HepG2 (cell line): ENCODE data around the gene HPS4. TPM values are rescaled to one million over a fixed set of nuclear protein-coding genes. Genes with fewer than 3 reads are reported as not detected.

Experiments
- ADNP ChIP-seq: sonication (generic); formaldehyde crosslinking; IDR thresholded peaks from 2 replicates; pipeline ENCODE4 v1.4.0; 2020; ENCODE audit warnings: missing genetic modification reagents
- BRCA1 ChIP-seq: sonication (generic); formaldehyde crosslinking; IDR thresholded peaks from 2 replicates; pipeline ENCODE4 v1.4.0; 2020; ENCODE audit warnings: missing genetic modification reagents
- CREM ChIP-seq, 2 experiments: sonication (generic) in 1 of 2; formaldehyde crosslinking in 1 of 2; IDR thresholded peaks; 2 replicates each; pipeline versions ENCODE4 v1.4.0 to v1.6.1; 2016 to 2020; ENCODE audit warnings: antibody characterized with exemption in 1 of 2, mild to moderate bottlenecking in 1 of 2, missing genetic modification reagents in 1 of 2
- SIN3A ChIP-seq: IDR thresholded peaks from 2 replicates; pipeline ENCODE4 v1.6.1; 2011; ENCODE audit warnings: low read depth, mild to moderate bottlenecking, control low read depth, low read length, borderline replicate concordance
- SMYD3 ChIP-seq: sonication (generic); formaldehyde crosslinking; IDR thresholded peaks from 2 replicates; pipeline ENCODE4 v1.8.1; 2023; ENCODE audit warnings: mild to moderate bottlenecking, missing genetic modification reagents
- TOPORS ChIP-seq: sonication (generic); formaldehyde crosslinking; IDR thresholded peaks from 2 replicates; pipeline ENCODE4 v1.8.0; 2023; ENCODE audit warnings: mild to moderate bottlenecking, missing genetic modification reagents
- ZFP62 ChIP-seq: sonication (generic); formaldehyde crosslinking; IDR thresholded peaks from 2 replicates; pipeline ENCODE4 v1.4.0; 2020; ENCODE audit warnings: missing genetic modification reagents
- ZNF234 ChIP-seq: sonication (generic); formaldehyde crosslinking; conservative IDR thresholded peaks from 2 replicates; pipeline ENCODE4 v1.5.1; 2020; ENCODE audit warnings: mild to moderate bottlenecking, missing genetic modification reagents
- ZNF335 ChIP-seq: sonication (generic); formaldehyde crosslinking; IDR thresholded peaks from 2 replicates; pipeline ENCODE4 v1.4.0; 2020; ENCODE audit warnings: missing genetic modification reagents
- ZNF432 ChIP-seq: sonication (generic); formaldehyde crosslinking; IDR thresholded peaks from 2 replicates; pipeline ENCODE4 v1.5.0; 2020; ENCODE audit warnings: missing genetic modification reagents, mild to moderate bottlenecking, borderline replicate concordance
- ZNF709 ChIP-seq: sonication (generic); formaldehyde crosslinking; IDR thresholded peaks from 2 replicates; pipeline ENCODE4 v1.5.0; 2020; ENCODE audit warnings: mild to moderate bottlenecking, missing genetic modification reagents
- ZNF772 ChIP-seq: sonication (generic); formaldehyde crosslinking; IDR thresholded peaks from 2 replicates; pipeline ENCODE4 v1.5.0; 2020; ENCODE audit warnings: mild to moderate bottlenecking, missing genetic modification reagents
- ZNF891 ChIP-seq: sonication (generic); formaldehyde crosslinking; IDR thresholded peaks from 2 replicates; pipeline ENCODE4 v1.5.0; 2020; ENCODE audit warnings: mild to moderate bottlenecking, missing genetic modification reagents
- polyA plus RNA-seq, 8 experiments: library from polyadenylated mRNA; depleted of rRNA in 3 of 8; stranded (reverse) in 7 of 8; unstranded in 1 of 8; fragments of >200 nt; fragmentation: Illumina TruSeq in 4 of 8; extraction: Trizol in 4 of 8; gene quantifications; 2 replicates each; pipeline versions ENCODE4 v1.2.1 to v1.2.3, GENCODE V29; 2011 to 2016; ENCODE audit warnings: low read depth in 4 of 8, missing spikeins in 1 of 8, mixed read lengths in 1 of 8; ENCODE audit not compliant: insufficient read depth in 1 of 8
- total RNA-seq, 5 experiments: library from RNA; depleted of rRNA; stranded (reverse); fragments of >200 nt; fragmentation: Illumina TruSeq; extraction: Trizol; gene quantifications; 2 replicates each; pipeline ENCODE4 v1.2.3, GENCODE V29; 2016; ENCODE audit warnings: low read depth in 1 of 5
- TF ChIP-seq, protein P1 (sequence below): sonication (generic); formaldehyde crosslinking; IDR thresholded peaks from 2 replicates; pipeline ENCODE4 v1.5.1; 2020; ENCODE audit warnings: missing genetic modification reagents, mild to moderate bottlenecking, borderline replicate concordance
- TF ChIP-seq, protein P2 (sequence below): sonication (generic); formaldehyde crosslinking; conservative IDR thresholded peaks from 2 replicates; pipeline ENCODE4 v1.8.0; 2022; ENCODE audit warnings: missing genetic modification reagents
- TF ChIP-seq, protein P3 (sequence below): sonication (generic); formaldehyde crosslinking; IDR thresholded peaks from 2 replicates; pipeline ENCODE4 v1.8.0; 2023; ENCODE audit warnings: mild to moderate bottlenecking, missing genetic modification reagents
- TF ChIP-seq, protein P4 (sequence below): sonication (generic); formaldehyde crosslinking; IDR thresholded peaks from 2 replicates; pipeline ENCODE4 v1.4.0; 2020; ENCODE audit warnings: missing genetic modification reagents
- TF ChIP-seq, protein P5 (sequence below): sonication (generic); formaldehyde crosslinking; IDR thresholded peaks from 2 replicates; pipeline ENCODE4 v1.5.0; 2020; ENCODE audit warnings: missing genetic modification reagents
- TF ChIP-seq, protein P6 (sequence below): sonication (generic); formaldehyde crosslinking; IDR thresholded peaks from 2 replicates; pipeline ENCODE4 v1.5.0; 2020; ENCODE audit warnings: mild to moderate bottlenecking, missing genetic modification reagents

The HPS4 gene
- total and polyA plus RNA-seq, 2 of the 13 experiments (the other 11 are each of a cell fraction or from before 2014, with no cell fraction given): 27.4 to 34.0 TPM

DNA sequence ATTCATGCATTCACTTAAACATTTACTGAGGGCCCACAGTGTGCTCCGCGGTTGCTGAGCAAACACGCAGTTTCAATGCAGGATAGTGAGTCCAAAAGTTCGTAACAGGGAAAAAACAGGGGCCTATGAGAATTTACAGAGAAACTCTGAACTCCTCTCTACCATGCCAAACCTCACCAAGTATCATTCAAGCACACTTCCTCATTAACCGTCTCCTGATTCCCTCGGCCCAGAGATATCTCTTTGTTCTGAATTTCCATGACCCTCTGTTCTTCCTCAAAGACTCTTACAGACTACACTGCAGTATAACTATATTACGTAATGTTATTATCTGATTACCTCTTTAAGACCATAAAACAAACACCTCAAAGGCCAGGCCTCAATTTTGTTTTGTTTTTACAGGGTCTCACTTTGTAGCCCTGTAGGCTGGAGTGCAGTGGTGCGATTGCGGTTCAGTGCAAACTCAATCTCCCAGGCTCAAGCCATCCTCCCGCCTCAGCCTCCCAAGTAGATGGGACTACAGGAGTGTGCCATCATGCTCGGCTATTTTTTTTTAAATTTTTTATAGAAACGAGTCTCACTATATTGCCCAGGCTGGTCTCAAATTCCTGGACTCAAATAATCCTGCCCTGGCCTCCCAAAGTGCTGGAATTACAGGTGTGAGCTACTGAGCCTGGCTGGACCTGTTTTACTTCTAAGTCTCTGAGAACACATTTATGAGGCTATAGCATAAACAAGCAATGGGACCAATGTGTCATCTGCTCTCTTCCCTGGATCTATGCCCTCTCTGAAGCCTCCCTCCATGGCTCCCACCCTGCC lies 3.6 kb downstream of the HPS4 start (continued):
- TF ChIP-seq ZNF709 (CRISPR knock-in tag) (no peak), ZNF891 (CRISPR knock-in tag) (no peak), ZNF335 (CRISPR knock-in tag) (no peak), ZNF772 (CRISPR knock-in tag) (0 out of 2 replicates have a peak, but pooled peaks have one; percentile 21), ZFP62 (no peak), SMYD3 (CRISPR knock-in tag) (no peak), ZNF432 (CRISPR knock-in tag) (no peak), TOPORS (no peak), BRCA1 (CRISPR knock-in tag) (no peak), ADNP (CRISPR knock-in tag) (no peak), SIN3A (0 out of 2 replicates have a peak, but pooled peaks have one; percentile 30), CREM (IDR thresholded peaks at IDR 0.05) (peak; percentile 52; the same call in 1 of the 2 replicates), CREM (CRISPR knock-in tag; IDR thresholded peaks at IDR 0.05) (no peak), ZNF234 (no peak)
- TF ChIP-seq, protein P1, sequence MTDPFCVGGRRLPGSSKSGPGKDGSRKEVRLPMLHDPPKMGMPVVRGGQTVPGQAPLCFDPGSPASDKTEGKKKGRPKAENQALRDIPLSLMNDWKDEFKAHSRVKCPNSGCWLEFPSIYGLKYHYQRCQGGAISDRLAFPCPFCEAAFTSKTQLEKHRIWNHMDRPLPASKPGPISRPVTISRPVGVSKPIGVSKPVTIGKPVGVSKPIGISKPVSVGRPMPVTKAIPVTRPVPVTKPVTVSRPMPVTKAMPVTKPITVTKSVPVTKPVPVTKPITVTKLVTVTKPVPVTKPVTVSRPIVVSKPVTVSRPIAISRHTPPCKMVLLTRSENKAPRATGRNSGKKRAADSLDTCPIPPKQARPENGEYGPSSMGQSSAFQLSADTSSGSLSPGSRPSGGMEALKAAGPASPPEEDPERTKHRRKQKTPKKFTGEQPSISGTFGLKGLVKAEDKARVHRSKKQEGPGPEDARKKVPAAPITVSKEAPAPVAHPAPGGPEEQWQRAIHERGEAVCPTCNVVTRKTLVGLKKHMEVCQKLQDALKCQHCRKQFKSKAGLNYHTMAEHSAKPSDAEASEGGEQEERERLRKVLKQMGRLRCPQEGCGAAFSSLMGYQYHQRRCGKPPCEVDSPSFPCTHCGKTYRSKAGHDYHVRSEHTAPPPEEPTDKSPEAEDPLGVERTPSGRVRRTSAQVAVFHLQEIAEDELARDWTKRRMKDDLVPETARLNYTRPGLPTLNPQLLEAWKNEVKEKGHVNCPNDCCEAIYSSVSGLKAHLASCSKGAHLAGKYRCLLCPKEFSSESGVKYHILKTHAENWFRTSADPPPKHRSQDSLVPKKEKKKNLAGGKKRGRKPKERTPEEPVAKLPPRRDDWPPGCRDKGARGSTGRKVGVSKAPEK (CRISPR knock-in tag): no peak
- TF ChIP-seq, protein P2, sequence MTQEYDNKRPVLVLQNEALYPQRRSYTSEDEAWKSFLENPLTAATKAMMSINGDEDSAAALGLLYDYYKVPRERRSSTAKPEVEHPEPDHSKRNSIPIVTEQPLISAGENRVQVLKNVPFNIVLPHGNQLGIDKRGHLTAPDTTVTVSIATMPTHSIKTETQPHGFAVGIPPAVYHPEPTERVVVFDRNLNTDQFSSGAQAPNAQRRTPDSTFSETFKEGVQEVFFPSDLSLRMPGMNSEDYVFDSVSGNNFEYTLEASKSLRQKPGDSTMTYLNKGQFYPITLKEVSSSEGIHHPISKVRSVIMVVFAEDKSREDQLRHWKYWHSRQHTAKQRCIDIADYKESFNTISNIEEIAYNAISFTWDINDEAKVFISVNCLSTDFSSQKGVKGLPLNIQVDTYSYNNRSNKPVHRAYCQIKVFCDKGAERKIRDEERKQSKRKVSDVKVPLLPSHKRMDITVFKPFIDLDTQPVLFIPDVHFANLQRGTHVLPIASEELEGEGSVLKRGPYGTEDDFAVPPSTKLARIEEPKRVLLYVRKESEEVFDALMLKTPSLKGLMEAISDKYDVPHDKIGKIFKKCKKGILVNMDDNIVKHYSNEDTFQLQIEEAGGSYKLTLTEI: no peak
- TF ChIP-seq, protein P3, sequence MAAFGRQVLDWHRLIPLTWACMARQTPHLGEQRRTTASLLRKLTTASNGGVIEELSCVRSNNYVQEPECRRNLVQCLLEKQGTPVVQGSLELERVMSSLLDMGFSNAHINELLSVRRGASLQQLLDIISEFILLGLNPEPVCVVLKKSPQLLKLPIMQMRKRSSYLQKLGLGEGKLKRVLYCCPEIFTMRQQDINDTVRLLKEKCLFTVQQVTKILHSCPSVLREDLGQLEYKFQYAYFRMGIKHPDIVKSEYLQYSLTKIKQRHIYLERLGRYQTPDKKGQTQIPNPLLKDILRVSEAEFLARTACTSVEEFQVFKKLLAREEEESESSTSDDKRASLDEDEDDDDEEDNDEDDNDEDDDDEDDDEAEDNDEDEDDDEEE: no peak
- TF ChIP-seq, protein P4, sequence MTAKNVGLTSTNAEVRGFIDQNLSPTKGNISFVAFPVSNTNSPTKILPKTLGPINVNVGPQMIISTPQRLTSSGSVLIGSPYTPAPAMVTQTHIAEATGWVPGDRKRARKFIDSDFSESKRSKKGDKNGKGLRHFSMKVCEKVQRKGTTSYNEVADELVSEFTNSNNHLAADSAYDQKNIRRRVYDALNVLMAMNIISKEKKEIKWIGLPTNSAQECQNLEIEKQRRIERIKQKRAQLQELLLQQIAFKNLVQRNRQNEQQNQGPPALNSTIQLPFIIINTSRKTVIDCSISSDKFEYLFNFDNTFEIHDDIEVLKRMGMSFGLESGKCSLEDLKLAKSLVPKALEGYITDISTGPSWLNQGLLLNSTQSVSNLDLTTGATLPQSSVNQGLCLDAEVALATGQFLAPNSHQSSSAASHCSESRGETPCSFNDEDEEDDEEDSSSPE (CRISPR knock-in tag): no peak
- TF ChIP-seq, protein P5, sequence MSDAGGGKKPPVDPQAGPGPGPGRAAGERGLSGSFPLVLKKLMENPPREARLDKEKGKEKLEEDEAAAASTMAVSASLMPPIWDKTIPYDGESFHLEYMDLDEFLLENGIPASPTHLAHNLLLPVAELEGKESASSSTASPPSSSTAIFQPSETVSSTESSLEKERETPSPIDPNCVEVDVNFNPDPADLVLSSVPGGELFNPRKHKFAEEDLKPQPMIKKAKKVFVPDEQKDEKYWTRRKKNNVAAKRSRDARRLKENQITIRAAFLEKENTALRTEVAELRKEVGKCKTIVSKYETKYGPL: peak; percentile 45; the same call in 1 of the 2 replicates
- TF ChIP-seq, protein P6, sequence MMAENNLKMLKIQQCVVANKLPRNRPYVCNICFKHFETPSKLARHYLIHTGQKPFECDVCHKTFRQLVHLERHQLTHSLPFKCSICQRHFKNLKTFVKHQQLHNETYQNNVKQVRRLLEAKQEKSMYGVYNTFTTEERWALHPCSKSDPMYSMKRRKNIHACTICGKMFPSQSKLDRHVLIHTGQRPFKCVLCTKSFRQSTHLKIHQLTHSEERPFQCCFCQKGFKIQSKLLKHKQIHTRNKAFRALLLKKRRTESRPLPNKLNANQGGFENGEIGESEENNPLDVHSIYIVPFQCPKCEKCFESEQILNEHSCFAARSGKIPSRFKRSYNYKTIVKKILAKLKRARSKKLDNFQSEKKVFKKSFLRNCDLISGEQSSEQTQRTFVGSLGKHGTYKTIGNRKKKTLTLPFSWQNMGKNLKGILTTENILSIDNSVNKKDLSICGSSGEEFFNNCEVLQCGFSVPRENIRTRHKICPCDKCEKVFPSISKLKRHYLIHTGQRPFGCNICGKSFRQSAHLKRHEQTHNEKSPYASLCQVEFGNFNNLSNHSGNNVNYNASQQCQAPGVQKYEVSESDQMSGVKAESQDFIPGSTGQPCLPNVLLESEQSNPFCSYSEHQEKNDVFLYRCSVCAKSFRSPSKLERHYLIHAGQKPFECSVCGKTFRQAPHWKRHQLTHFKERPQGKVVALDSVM (CRISPR knock-in tag): peak; percentile 91
